CD4-positive, alpha-beta T cell treated with Interleukin-15 for 1 hour (primary cell): Measurements from ENCODE around the gene ZCCHC13.
"Not testable (repeated sequence)": the region's sequence is repeated elsewhere in the genome, so short reads cannot be mapped to it uniquely, and the experiment has no call there.

ENCODE experiments used
- DNase-seq: peaks from one replicate; pipeline ENCODE4 v3.0.0-alpha.2; 2020

The ZCCHC13 gene

GRCh38 chrX:74304016-74304415 is at the start of gene ZCCHC13:
TSS of gene ZCCHC13 (plus strand) at chrX:74304180. CDS start at chrX:74304267, 87 bp downstream.
- DNase-seq: no peak

- DNase-seq: not testable (repeated sequence)
These were observed 45.9 kb upstream of the ZCCHC13 start for GRCh38 chrX:74258111-74258510.

- DNase-seq: no peak
These were observed 44.0 kb upstream of the ZCCHC13 start for GRCh38 chrX:74259885-74260491.

- DNase-seq: no peak
These were observed 41.3 kb upstream of the ZCCHC13 start for GRCh38 chrX:74262452-74263209.

GRCh38 chrX:74270393-74270792 is 33.6 kb upstream of the ZCCHC13 start:
- DNase-seq: no peak

GRCh38 chrX:74272230-74272629 is 31.8 kb upstream of the ZCCHC13 start:
- no peak for DNase-seq

GRCh38 chrX:74274516-74274915 is 29.5 kb upstream of the ZCCHC13 start:
- no peak for DNase-seq

- no peak for DNase-seq
These were observed 26.7 kb upstream of the ZCCHC13 start for GRCh38 chrX:74277320-74277719.

- DNase-seq: no peak
These were observed 26.1 kb upstream of the ZCCHC13 start for GRCh38 chrX:74277846-74278245.

GRCh38 chrX:74280759-74281158 is 23.2 kb upstream of the ZCCHC13 start:
- DNase-seq: no peak

GRCh38 chrX:74284391-74284952 is 19.5 kb upstream of the ZCCHC13 start:
- no peak for DNase-seq

GRCh38 chrX:74286950-74287740 is 16.8 kb upstream of the ZCCHC13 start:
- no peak for DNase-seq

GRCh38 chrX:74291577-74291963 is 12.4 kb upstream of the ZCCHC13 start:
- no peak for DNase-seq

- peak; percentile 87 for DNase-seq
These were observed 11.8 kb upstream of the ZCCHC13 start for GRCh38 chrX:74291964-74292807.

GRCh38 chrX:74292808-74293123 is 11.2 kb upstream of the ZCCHC13 start:
- DNase-seq: no peak

GRCh38 chrX:74293343-74293946 is 10.5 kb upstream of the ZCCHC13 start:
- peak; percentile 73 for DNase-seq

GRCh38 chrX:74295101-74295500 is 8.9 kb upstream of the ZCCHC13 start:
- DNase-seq: no peak

- no peak for DNase-seq
These were observed 6.2 kb upstream of the ZCCHC13 start for GRCh38 chrX:74297766-74298165.

- DNase-seq: no peak
These were observed 3.1 kb upstream of the ZCCHC13 start for GRCh38 chrX:74300869-74301268.

- no peak for DNase-seq
These were observed 14.7 kb downstream of the ZCCHC13 start for GRCh38 chrX:74318672-74319071.

- DNase-seq: not testable (repeated sequence)
These were observed 15.3 kb downstream of the ZCCHC13 start for GRCh38 chrX:74319321-74319720.

GRCh38 chrX:74321191-74321590 is 17.2 kb downstream of the ZCCHC13 start:
- no peak for DNase-seq
